Neural cell (in vitro differentiated cells): ENCODE results near the gene APH1B. TPM values are rescaled to one million over a fixed set of nuclear protein-coding genes. Genes with fewer than 3 reads are reported as not detected.

Experiments
- H2AFZ ChIP-seq: fragments of 200-600, 300-800 bp; sonication (generic), shearing (Covaris generic); 2 replicates; pipeline ENCODE4 v1.6.0; 2014; ENCODE audit warnings: low read depth, mild to moderate bottlenecking, antibody characterized with exemption, low read length, moderate library complexity
- H3F3A ChIP-seq: fragments of 200-600 bp; shearing (Covaris generic); 2 replicates; pipeline ENCODE4 v1.6.1; 2016; ENCODE audit warnings: mild to moderate bottlenecking, moderate library complexity, mixed read lengths, antibody characterized with exemption, low read length; ENCODE audit not compliant: insufficient read depth, poor library complexity, severe bottlenecking
- H3K27ac ChIP-seq: fragments of 200-600, 300-800 bp; sonication (generic), shearing (Covaris generic); 2 replicates; pipeline ENCODE4 v1.5.1; 2014; ENCODE audit warnings: mild to moderate bottlenecking, low read length, moderate library complexity
- H3K27me3 ChIP-seq: fragments of 300-800, 200-600 bp; sonication (generic), shearing (Covaris generic); 2 replicates; pipeline ENCODE4 v1.6.0; 2014; ENCODE audit warnings: mild to moderate bottlenecking, low read depth, low read length, moderate library complexity; ENCODE audit not compliant: insufficient read depth
- H3K36me3 ChIP-seq: fragments of 300-800, 200-600 bp; sonication (generic), shearing (Covaris generic); 2 replicates; pipeline ENCODE4 v1.5.1; 2014; ENCODE audit warnings: mild to moderate bottlenecking, antibody characterized with exemption, low read length, moderate library complexity; ENCODE audit not compliant: insufficient read depth
- H3K4me2 ChIP-seq: fragments of 300-800, 200-600 bp; sonication (generic), shearing (Covaris generic); 2 replicates; pipeline ENCODE4 v1.6.0; 2014; ENCODE audit warnings: mild to moderate bottlenecking, low read length
- H3K4me3 ChIP-seq: fragments of 300-800, 200-600 bp; sonication (generic), shearing (Covaris generic); 2 replicates; pipeline ENCODE4 v1.5.1; 2014; ENCODE audit warnings: mild to moderate bottlenecking, low read length, moderate library complexity
- H3K79me2 ChIP-seq: fragments of 200-600 bp; shearing (Covaris generic); replicated peaks from 2 replicates; pipeline ENCODE4 v1.6.0; 2014; ENCODE audit warnings: mild to moderate bottlenecking, low read length, moderate library complexity; ENCODE audit not compliant: insufficient read depth
- H3K9ac ChIP-seq: fragments of 300-800, 200-600 bp; sonication (generic), shearing (Covaris generic); 2 replicates; pipeline ENCODE4 v1.6.1; 2016; ENCODE audit warnings: mild to moderate bottlenecking, low read length, mixed read lengths
- H3K9me2 ChIP-seq: fragments of 200-600 bp; shearing (Covaris generic); 2 replicates; pipeline ENCODE4 v1.6.1; 2016; ENCODE audit warnings: mild to moderate bottlenecking, low read length, mixed read lengths; ENCODE audit not compliant: insufficient read depth
- H3K9me3 ChIP-seq: fragments of 200-600, 300-800 bp; sonication (generic), shearing (Covaris generic); 2 replicates; pipeline ENCODE4 v1.6.1; 2016; ENCODE audit warnings: mild to moderate bottlenecking, mixed run types, low read length, moderate library complexity, mixed read lengths
- H4K20me1 ChIP-seq: fragments of 200-600 bp; shearing (Covaris generic); 2 replicates; pipeline ENCODE4 v1.6.1; 2016; ENCODE audit warnings: mild to moderate bottlenecking, mixed run types; ENCODE audit not compliant: insufficient read depth
- EP300 ChIP-seq: fragments of 450-650 bp; conservative IDR thresholded peaks from 2 replicates; pipeline ENCODE4 v1.6.1; 2014; ENCODE audit warnings: antibody characterized with exemption, mild to moderate bottlenecking, moderate library complexity; ENCODE audit not compliant: poor library complexity, severe bottlenecking
- EZH2 ChIP-seq: fragments of 200-600, 300-800 bp; shearing (Covaris generic), sonication (generic); IDR thresholded peaks from 2 replicates; pipeline ENCODE4 v1.6.1; 2014; ENCODE audit warnings: antibody characterized with exemption, low read length, borderline replicate concordance, mild to moderate bottlenecking; ENCODE audit not compliant: insufficient read depth, poor library complexity, severe bottlenecking
- MXI1 ChIP-seq: fragments of 450-650 bp; conservative IDR thresholded peaks from 2 replicates; pipeline ENCODE4 v1.6.1; 2014; ENCODE audit warnings: antibody characterized with exemption, mild to moderate bottlenecking; ENCODE audit not compliant: poor library complexity, severe bottlenecking
- POLR2AphosphoS5 ChIP-seq: IDR thresholded peaks from 2 replicates; pipeline ENCODE4 v1.6.1; 2012
- RAD21 ChIP-seq: fragments of 450-650 bp; conservative IDR thresholded peaks from 2 replicates; pipeline ENCODE4 v1.6.1; 2014; ENCODE audit warnings: antibody characterized with exemption, mild to moderate bottlenecking, moderate library complexity
- SMC3 ChIP-seq: fragments of 450-650 bp; conservative IDR thresholded peaks from 2 replicates; pipeline ENCODE4 v1.6.1; 2014; ENCODE audit warnings: antibody characterized with exemption, mild to moderate bottlenecking, moderate library complexity; ENCODE audit not compliant: poor library complexity
- TAF1 ChIP-seq: IDR thresholded peaks from 2 replicates; pipeline ENCODE4 v1.6.1; 2012; ENCODE audit warnings: low read depth
- polyA plus RNA-seq: library from polyadenylated mRNA; depleted of rRNA; stranded (reverse); fragments of >200 nt; gene quantifications from 2 replicates; pipeline ENCODE4 v1.2.3, GENCODE V29; 2014
- TF ChIP-seq, protein P1 (sequence below): IDR thresholded peaks from 2 replicates; pipeline ENCODE4 v1.6.1; 2012; ENCODE audit warnings: borderline replicate concordance
- TF ChIP-seq, protein P2 (sequence below): fragments of 450-650 bp; IDR thresholded peaks from 2 replicates; pipeline ENCODE4 v1.5.1; 2014; ENCODE audit warnings: antibody characterized with exemption, mild to moderate bottlenecking, moderate library complexity; ENCODE audit not compliant: poor library complexity, severe bottlenecking

APH1B gene
- polyA plus RNA-seq, 1 donor from 2014 or later = 14.6 TPM

DNA sequence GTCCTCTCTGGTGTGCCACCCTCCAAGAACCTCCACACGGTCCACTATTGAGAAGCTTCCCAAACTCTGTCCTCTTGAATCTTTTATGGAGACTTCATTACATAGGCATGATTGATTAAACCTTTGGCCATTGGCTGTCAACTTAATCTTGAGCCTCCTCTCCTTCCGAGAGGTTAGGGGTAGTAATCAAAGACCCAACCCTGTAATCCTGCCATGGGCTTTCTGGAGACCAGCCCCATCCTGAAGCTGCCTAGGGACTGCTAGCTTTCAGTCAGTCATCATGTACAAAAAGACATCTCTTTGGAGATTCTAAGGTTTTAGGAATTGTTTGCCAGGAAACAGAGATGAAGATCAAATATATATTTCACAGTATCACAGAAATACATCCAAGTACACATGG is 37.0 kb downstream of the APH1B start:
- no peak overlapping the region for H2AFZ ChIP-seq
- no peaks in the 10 kb centered on the region for H3K79me2 ChIP-seq
- no peak overlapping the region for H3K27ac ChIP-seq
- no peak overlapping the region for H3K4me3 ChIP-seq
- H3K9me2 ChIP-seq = no peaks in the 10 kb centered on the region
- no peaks in the 10 kb centered on the region for H3F3A ChIP-seq
- no peaks in the 10 kb centered on the region for H3K36me3 ChIP-seq
- TF ChIP-seq RAD21 (no peak), POLR2AphosphoS5 (no peak), SMC3 (no peak), EP300 (no peak), MXI1 (no peak), EZH2 (no peak), TAF1 (no peak)
- TF ChIP-seq, protein P1, sequence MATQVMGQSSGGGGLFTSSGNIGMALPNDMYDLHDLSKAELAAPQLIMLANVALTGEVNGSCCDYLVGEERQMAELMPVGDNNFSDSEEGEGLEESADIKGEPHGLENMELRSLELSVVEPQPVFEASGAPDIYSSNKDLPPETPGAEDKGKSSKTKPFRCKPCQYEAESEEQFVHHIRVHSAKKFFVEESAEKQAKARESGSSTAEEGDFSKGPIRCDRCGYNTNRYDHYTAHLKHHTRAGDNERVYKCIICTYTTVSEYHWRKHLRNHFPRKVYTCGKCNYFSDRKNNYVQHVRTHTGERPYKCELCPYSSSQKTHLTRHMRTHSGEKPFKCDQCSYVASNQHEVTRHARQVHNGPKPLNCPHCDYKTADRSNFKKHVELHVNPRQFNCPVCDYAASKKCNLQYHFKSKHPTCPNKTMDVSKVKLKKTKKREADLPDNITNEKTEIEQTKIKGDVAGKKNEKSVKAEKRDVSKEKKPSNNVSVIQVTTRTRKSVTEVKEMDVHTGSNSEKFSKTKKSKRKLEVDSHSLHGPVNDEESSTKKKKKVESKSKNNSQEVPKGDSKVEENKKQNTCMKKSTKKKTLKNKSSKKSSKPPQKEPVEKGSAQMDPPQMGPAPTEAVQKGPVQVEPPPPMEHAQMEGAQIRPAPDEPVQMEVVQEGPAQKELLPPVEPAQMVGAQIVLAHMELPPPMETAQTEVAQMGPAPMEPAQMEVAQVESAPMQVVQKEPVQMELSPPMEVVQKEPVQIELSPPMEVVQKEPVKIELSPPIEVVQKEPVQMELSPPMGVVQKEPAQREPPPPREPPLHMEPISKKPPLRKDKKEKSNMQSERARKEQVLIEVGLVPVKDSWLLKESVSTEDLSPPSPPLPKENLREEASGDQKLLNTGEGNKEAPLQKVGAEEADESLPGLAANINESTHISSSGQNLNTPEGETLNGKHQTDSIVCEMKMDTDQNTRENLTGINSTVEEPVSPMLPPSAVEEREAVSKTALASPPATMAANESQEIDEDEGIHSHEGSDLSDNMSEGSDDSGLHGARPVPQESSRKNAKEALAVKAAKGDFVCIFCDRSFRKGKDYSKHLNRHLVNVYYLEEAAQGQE = no peak
- TF ChIP-seq, protein P2, sequence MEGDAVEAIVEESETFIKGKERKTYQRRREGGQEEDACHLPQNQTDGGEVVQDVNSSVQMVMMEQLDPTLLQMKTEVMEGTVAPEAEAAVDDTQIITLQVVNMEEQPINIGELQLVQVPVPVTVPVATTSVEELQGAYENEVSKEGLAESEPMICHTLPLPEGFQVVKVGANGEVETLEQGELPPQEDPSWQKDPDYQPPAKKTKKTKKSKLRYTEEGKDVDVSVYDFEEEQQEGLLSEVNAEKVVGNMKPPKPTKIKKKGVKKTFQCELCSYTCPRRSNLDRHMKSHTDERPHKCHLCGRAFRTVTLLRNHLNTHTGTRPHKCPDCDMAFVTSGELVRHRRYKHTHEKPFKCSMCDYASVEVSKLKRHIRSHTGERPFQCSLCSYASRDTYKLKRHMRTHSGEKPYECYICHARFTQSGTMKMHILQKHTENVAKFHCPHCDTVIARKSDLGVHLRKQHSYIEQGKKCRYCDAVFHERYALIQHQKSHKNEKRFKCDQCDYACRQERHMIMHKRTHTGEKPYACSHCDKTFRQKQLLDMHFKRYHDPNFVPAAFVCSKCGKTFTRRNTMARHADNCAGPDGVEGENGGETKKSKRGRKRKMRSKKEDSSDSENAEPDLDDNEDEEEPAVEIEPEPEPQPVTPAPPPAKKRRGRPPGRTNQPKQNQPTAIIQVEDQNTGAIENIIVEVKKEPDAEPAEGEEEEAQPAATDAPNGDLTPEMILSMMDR = no peak
- H3K9me3 ChIP-seq = no peaks in the 10 kb centered on the region
- no peak overlapping the region for H3K4me2 ChIP-seq
- H3K27me3 ChIP-seq = no peaks in the 10 kb centered on the region
- no peaks in the 10 kb centered on the region for H4K20me1 ChIP-seq
- no peak overlapping the region for H3K9ac ChIP-seq

DNA sequence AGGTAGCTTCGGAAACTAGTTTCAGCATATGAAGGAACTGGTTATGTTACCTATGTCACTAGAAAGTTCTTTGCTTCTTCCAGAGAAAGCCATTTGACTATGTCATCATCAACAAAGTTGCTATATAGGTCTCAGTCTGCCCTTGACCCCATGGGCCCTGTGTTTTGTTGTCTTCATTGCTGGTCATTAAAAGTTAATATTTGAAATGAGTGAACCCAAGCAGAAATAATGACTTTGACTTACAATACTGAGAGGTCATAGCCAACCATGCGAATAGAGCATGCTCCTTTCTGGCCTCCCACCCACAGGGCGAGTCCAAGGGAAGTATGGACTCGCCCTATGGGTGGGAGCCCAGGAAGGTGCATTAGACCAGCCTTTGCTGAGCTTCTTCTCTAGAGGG is 40.9 kb downstream of the APH1B start:
- no peak overlapping the region for H3K27ac ChIP-seq
- H4K20me1 ChIP-seq = no peaks in the 10 kb centered on the region
- no peaks in the 10 kb centered on the region for H3F3A ChIP-seq
- TF ChIP-seq TAF1 (no peak), MXI1 (no peak), POLR2AphosphoS5 (no peak)
- TF ChIP-seq, protein P1 = no peak
- no peaks in the 10 kb centered on the region for H3K9me3 ChIP-seq
- no peaks in the 10 kb centered on the region for H3K27me3 ChIP-seq
- H3K4me3 ChIP-seq = no peak overlapping the region
- no peaks in the 10 kb centered on the region for H3K79me2 ChIP-seq
- no peak overlapping the region for H3K9ac ChIP-seq
- no peak overlapping the region for H2AFZ ChIP-seq
- H3K36me3 ChIP-seq = no peaks in the 10 kb centered on the region
- no peak overlapping the region for H3K4me2 ChIP-seq
- H3K9me2 ChIP-seq = no peaks in the 10 kb centered on the region
